ENCODE data around the gene MED12. TPM values are rescaled to one million over a fixed set of nuclear protein-coding genes. Genes with fewer than 3 reads are reported as not detected.

The MED12 gene
- polyA plus RNA-seq, 3 donors, result 2.4 to 17.8 (median 5.0) TPM

GRCh38 chrX:71081330-71082123 is 36.9 kb upstream of the MED12 start:
- Histone ChIP-seq H3K36me3 (replicated peaks in 1 of 2; ENCODE audit: control insufficient read depth in 1 of 2, insufficient read depth in 2 of 2, low read length in 2 of 2) (no peaks in the 10 kb centered on the region), H3K27me3 (ENCODE audit: control insufficient read depth in 2 of 2, insufficient read depth in 2 of 2, low read length in 2 of 2) (no peaks in the 10 kb centered on the region), H3K4me3 (replicated peaks in 1 of 3; ENCODE audit: low read depth in 2 of 3, low read length in 3 of 3) (no peak overlapping the region), H4K20me1 (ENCODE audit: insufficient read depth, low read length) (no peaks in the 10 kb centered on the region), H3K4me2 (replicated peaks; ENCODE audit: extremely low read depth, low read length, poor library complexity, severe bottlenecking) (no peak overlapping the region), H3K79me2 (ENCODE audit: insufficient read depth, low read length) (no peaks in the 10 kb centered on the region), H3K9me3 (replicated peaks in 1 of 2; ENCODE audit: control insufficient read depth in 1 of 2, insufficient read depth in 1 of 2, low read length in 2 of 2) (no peaks in the 10 kb centered on the region), H3K27ac (ENCODE audit: low read depth in 1 of 2, low read length in 2 of 2) (no peak overlapping the region), H2AFZ (ENCODE audit: insufficient read depth, low read depth, low read length, poor library complexity, severe bottlenecking) (no peak overlapping the region), H3K9ac (ENCODE audit: insufficient read depth, low read length, poor library complexity, severe bottlenecking) (no peak overlapping the region), H3K4me1 (ENCODE audit: control insufficient read depth in 1 of 2, insufficient read depth in 2 of 2, low read length in 2 of 2) (no peaks in the 10 kb centered on the region)
- Mint-ChIP-seq H3K27me3 (ENCODE audit: low read depth in 3 of 3) (peaks cover 0 to 9% (median 2%) of the 10 kb centered on the region in 3 donors), H3K36me3 (no peaks in the 10 kb centered on the region), H3K27ac (no peak overlapping the region), H3K4me1 (no peaks in the 10 kb centered on the region), H3K4me3 (no peak overlapping the region), H3K9me3 (peaks cover 0 to 3% (median 0%) of the 10 kb centered on the region in 7 donors)
- WGBS (ENCODE audit: insufficient coverage), result no CpG with 5 or more reads among the region's 3 CpGs
- intact Hi-C loops (cut with micrococcal nuclease), result no loop called here
- DNase-seq, result no peak
- TF ChIP-seq CTCF (IDR thresholded peaks at IDR 0.05), result no peak

DNA sequence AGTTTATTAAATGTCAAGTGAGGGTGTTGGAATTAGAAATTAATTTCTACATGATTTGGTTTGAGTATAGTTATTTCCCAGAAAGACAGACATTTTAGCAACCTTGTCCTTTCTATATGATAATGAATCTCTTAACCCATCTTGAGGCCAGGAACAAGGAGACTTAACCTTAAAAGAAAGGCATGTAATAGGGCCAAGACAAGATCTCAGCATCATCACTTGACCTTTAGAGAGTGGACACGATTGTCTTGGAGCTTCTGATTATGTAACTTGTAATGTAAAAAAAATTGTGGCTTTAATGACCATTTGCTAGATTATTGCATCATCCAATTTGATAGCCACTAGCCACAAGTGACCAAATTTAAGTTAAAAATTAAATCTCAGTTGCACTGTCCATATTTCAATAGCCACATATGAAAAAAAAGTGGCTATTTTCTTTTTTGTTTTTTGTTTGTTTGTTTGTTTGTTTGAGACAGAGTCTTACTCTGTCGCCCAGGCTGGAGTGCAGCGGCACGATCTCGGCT is 36.2 kb upstream of the MED12 start:
- Mint-ChIP-seq H3K27me3 (ENCODE audit: low read depth in 3 of 3) (peaks cover 0 to 6% (median 2%) of the 10 kb centered on the region in 3 donors), H3K4me1 (no peaks in the 10 kb centered on the region), H3K36me3 (no peaks in the 10 kb centered on the region), H3K4me3 (no peak overlapping the region), H3K9me3 (peaks cover 0 to 3% (median 0%) of the 10 kb centered on the region in 7 donors), H3K27ac (no peak overlapping the region)
- Histone ChIP-seq H3K27ac (ENCODE audit: low read depth in 1 of 2, low read length in 2 of 2) (no peak overlapping the region), H3K4me1 (ENCODE audit: control insufficient read depth in 1 of 2, insufficient read depth in 2 of 2, low read length in 2 of 2) (no peaks in the 10 kb centered on the region), H3K36me3 (replicated peaks in 1 of 2; ENCODE audit: control insufficient read depth in 1 of 2, insufficient read depth in 2 of 2, low read length in 2 of 2) (no peaks in the 10 kb centered on the region), H3K79me2 (ENCODE audit: insufficient read depth, low read length) (no peaks in the 10 kb centered on the region), H4K20me1 (ENCODE audit: insufficient read depth, low read length) (no peaks in the 10 kb centered on the region), H2AFZ (ENCODE audit: insufficient read depth, low read depth, low read length, poor library complexity, severe bottlenecking) (no peak overlapping the region), H3K9me3 (replicated peaks in 1 of 2; ENCODE audit: control insufficient read depth in 1 of 2, insufficient read depth in 1 of 2, low read length in 2 of 2) (no peaks in the 10 kb centered on the region), H3K4me3 (replicated peaks in 1 of 3; ENCODE audit: low read depth in 2 of 3, low read length in 3 of 3) (no peak overlapping the region), H3K9ac (ENCODE audit: insufficient read depth, low read length, poor library complexity, severe bottlenecking) (no peak overlapping the region), H3K27me3 (ENCODE audit: control insufficient read depth in 2 of 2, insufficient read depth in 2 of 2, low read length in 2 of 2) (no peaks in the 10 kb centered on the region), H3K4me2 (replicated peaks; ENCODE audit: extremely low read depth, low read length, poor library complexity, severe bottlenecking) (no peak overlapping the region)
- DNase-seq, result no peak
- intact Hi-C loops (cut with micrococcal nuclease), result no loop called here
- TF ChIP-seq CTCF (IDR thresholded peaks at IDR 0.05), result no peak
- WGBS (ENCODE audit: insufficient coverage), result no CpG with 5 or more reads among the region's 5 CpGs
